ENCODE measurements around the gene PHACTR3. TPM values are rescaled to one million over a fixed set of nuclear protein-coding genes. Genes with fewer than 3 reads are reported as not detected.
"Not testable (repeated sequence)": the region's sequence is repeated elsewhere in the genome, so short reads cannot be mapped to it uniquely, and the experiment has no call there.

Gene PHACTR3
- total RNA-seq: not detected

GRCh38 chr20:59603781-59604541 is at the start of gene PHACTR3:
TSS of gene PHACTR3 (plus strand) at chr20:59604540. CDS start at chr20:59605015, 475 bp downstream.
- DNase-seq (ENCODE audit: low spot score) (no peak), ATAC-seq (ENCODE audit: insufficient number of reproducible peaks, low FRiP score, low read depth) (no peak)
- TF ChIP-seq, protein P1, sequence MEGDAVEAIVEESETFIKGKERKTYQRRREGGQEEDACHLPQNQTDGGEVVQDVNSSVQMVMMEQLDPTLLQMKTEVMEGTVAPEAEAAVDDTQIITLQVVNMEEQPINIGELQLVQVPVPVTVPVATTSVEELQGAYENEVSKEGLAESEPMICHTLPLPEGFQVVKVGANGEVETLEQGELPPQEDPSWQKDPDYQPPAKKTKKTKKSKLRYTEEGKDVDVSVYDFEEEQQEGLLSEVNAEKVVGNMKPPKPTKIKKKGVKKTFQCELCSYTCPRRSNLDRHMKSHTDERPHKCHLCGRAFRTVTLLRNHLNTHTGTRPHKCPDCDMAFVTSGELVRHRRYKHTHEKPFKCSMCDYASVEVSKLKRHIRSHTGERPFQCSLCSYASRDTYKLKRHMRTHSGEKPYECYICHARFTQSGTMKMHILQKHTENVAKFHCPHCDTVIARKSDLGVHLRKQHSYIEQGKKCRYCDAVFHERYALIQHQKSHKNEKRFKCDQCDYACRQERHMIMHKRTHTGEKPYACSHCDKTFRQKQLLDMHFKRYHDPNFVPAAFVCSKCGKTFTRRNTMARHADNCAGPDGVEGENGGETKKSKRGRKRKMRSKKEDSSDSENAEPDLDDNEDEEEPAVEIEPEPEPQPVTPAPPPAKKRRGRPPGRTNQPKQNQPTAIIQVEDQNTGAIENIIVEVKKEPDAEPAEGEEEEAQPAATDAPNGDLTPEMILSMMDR (IDR thresholded peaks at IDR 0.05): no peak
- Histone ChIP-seq H3K36me3 (no peaks in the 10 kb centered on the region), H3K27ac (no peak within 1 kb of the TSS), H3K27me3 (replicated peaks; ENCODE audit: insufficient read depth) (no peaks in the 10 kb centered on the region), H3K4me3 (peak within 1 kb of the TSS; percentile 7), H3K9me3 (no peaks in the 10 kb centered on the region), H3K4me1 (ENCODE audit: control insufficient read depth in 1 of 2, low read depth in 2 of 2) (peaks cover 0 to 5% of the 10 kb centered on the region in 2 donors)

- not testable (repeated sequence) for DNase-seq (ENCODE audit: low spot score); H3K36me3 ChIP-seq; H3K27me3 ChIP-seq (replicated peaks; ENCODE audit: insufficient read depth); H3K27ac ChIP-seq; ATAC-seq (ENCODE audit: insufficient number of reproducible peaks, low FRiP score, low read depth); H3K9me3 ChIP-seq; H3K4me1 ChIP-seq (ENCODE audit: control insufficient read depth in 1 of 2, low read depth in 2 of 2); H3K4me3 ChIP-seq
Observed at GRCh38 chr20:59557733-59558529, 46.4 kb upstream of the PHACTR3 start.

- Histone ChIP-seq H3K27me3 (replicated peaks; ENCODE audit: insufficient read depth) (no peaks in the 10 kb centered on the region), H3K4me1 (ENCODE audit: control insufficient read depth in 1 of 2, low read depth in 2 of 2) (no peaks in the 10 kb centered on the region), H3K4me3 (no peak overlapping the region), H3K27ac (no peak overlapping the region), H3K9me3 (no peaks in the 10 kb centered on the region), H3K36me3 (no peaks in the 10 kb centered on the region)
- TF ChIP-seq, protein P1 (IDR thresholded peaks at IDR 0.05): no peak
- no peak for ATAC-seq (ENCODE audit: insufficient number of reproducible peaks, low FRiP score, low read depth)
- no peak for DNase-seq (ENCODE audit: low spot score)
Observed at GRCh38 chr20:59559024-59559817, 45.1 kb upstream of the PHACTR3 start.

DNA sequence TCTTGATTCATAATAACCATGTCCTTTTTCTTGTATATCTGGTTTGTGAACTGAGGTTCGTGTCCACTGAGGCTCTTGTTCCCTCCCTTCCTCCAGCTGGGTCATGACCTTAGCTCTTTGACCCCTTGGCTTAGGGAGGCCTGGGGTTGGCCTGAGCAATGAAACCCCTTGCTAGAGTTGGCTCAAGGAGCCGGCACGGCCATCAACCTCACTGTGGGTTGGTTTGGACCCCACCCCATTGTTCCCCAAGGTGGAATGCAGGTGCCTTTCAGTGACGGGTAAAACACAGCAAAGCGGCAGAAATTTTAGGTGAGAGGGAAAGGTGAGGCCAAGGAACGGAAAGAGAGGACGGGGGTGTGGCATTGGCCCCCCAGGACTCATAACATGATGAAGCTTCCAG is 44.5 kb upstream of the PHACTR3 start:
- TF ChIP-seq, protein P1 (IDR thresholded peaks at IDR 0.05): no peak
- H3K27me3 ChIP-seq (replicated peaks; ENCODE audit: insufficient read depth): no peaks in the 10 kb centered on the region
- DNase-seq (ENCODE audit: low spot score) (no peak), ATAC-seq (ENCODE audit: insufficient number of reproducible peaks, low FRiP score, low read depth) (no peak)
- no peak overlapping the region for H3K4me3 ChIP-seq
- H3K4me1 ChIP-seq (ENCODE audit: control insufficient read depth in 1 of 2, low read depth in 2 of 2): no peaks in the 10 kb centered on the region
- H3K36me3 ChIP-seq: no peaks in the 10 kb centered on the region
- no peaks in the 10 kb centered on the region for H3K9me3 ChIP-seq
- H3K27ac ChIP-seq: no peak overlapping the region

DNA sequence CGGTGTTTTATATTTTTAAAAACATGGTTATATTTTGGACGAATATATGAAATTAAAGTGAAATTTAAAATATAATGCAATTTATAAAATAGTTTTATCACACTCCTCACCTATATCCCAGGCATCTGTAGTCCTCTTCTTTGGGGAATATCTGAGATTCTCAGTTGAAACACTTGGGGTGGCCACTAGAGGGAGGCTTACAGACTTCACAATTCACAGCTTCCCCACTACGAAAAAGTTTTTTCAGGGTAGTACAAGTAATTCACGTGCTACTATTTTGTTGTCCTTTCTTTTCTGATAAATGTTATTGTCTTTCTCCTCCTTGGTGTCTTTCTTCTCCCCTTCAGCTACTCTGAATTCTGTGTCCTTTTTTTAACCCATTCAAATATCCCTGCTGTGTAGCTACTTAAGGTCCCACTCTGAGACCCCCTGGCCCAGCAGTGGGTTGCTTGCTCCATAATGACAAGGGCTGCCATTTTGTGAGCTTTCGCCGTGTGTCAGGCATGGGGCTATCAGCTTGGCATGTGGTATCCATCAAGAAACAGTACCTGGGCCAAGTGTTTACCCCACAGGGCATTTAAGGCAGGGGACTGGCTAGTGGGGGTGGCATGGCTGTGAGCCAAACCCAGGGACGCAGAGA is 43.6 kb upstream of the PHACTR3 start:
- H3K27me3 ChIP-seq (replicated peaks; ENCODE audit: insufficient read depth): no peaks in the 10 kb centered on the region
- TF ChIP-seq, protein P1 (IDR thresholded peaks at IDR 0.05): no peak
- H3K27ac ChIP-seq: no peak overlapping the region
- no peak for ATAC-seq (ENCODE audit: insufficient number of reproducible peaks, low FRiP score, low read depth)
- no peak for DNase-seq (ENCODE audit: low spot score)
- H3K9me3 ChIP-seq: no peaks in the 10 kb centered on the region
- H3K4me3 ChIP-seq: no peak overlapping the region
- H3K36me3 ChIP-seq: no peaks in the 10 kb centered on the region
- no peaks in the 10 kb centered on the region for H3K4me1 ChIP-seq (ENCODE audit: control insufficient read depth in 1 of 2, low read depth in 2 of 2)
